ENCODE measurements around the gene ZNF516.
A peak's percentile ranks its signal among the peaks of the same experiment; 100 is the strongest.

The ZNF516 gene

DNA sequence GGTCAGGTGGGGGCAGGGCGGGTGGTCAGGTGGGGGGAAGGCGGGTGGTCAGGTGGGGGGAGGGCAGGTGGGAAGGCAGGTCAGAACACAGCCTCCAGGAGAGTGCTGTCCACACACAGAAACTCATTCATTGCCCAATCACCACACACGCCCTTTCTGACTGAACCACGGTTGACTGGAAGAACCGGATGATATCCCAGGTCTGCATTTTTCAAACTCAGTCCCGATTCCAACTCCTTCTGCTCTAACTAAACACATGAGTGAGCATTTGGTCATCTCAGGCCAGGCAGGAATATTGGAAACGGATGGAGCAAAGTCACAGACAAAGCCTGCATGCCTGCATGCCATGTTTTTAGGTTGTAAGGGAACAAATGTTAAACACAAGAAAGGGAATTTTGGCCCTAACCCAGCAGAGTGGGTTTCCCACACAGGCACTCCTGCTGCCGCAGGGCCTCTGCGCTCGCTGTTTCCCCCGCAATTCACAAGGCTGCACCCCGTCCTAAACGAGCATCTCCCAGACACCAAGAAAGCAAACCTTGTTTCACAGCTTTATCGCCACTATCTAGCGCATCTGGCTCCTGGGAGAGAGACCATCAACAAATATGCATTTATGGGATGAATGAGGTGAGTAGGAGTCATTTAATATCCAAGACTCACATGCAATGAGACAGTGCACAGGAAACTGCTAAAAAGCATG, 100.1 kb downstream of the ZNF516 start:
- no peak for DNase-seq (ENCODE audit: low read depth, low spot score)
- H3K4me3 ChIP-seq (ENCODE audit: low read length), result no peak overlapping the region

DNA sequence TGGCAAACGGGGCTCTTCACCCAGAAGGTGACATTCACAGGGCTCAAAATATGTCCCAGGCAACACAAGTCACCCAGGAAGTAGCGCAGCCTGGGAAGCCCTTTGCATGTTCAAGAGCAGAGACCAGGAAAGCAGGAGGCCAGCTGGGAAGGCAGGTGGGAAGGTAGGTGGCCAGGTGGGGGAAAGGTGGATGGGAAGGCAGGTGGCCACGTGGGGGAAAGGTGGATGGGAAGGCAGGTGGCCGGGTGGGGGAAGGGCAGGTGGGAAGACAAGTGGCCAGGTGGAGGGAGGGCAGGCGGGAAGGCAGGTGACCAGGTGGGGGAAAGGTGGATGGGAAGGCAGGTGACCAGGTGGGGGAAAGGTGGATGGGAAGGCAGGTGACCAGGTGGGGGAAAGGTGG, 102.7 kb downstream of the ZNF516 start:
- no peak overlapping the region for H3K4me3 ChIP-seq (ENCODE audit: low read length)
- DNase-seq (ENCODE audit: low read depth, low spot score), result no peak

DNA sequence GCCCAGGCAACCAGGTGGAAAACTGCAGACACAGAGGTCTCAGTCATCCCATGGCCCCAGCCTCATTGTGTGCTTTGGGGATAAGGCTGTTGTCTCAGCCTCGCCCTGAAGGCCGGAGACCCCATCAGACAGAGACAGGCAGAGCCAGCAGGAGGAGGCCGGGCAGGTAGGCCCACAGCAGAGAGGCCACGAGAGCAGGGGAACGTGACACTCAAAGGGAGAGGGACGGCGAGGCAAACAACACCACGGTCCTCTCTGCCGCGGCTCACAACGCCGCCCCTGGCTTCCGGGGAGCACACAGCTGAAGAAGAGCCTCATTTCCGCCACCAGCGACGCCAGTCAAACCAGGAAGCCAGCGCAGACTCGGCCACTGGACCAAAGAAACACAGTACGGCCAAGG, 103.3 kb downstream of the ZNF516 start:
- no peak for DNase-seq (ENCODE audit: low read depth, low spot score)
- H3K4me3 ChIP-seq (ENCODE audit: low read length), result no peak overlapping the region

DNA sequence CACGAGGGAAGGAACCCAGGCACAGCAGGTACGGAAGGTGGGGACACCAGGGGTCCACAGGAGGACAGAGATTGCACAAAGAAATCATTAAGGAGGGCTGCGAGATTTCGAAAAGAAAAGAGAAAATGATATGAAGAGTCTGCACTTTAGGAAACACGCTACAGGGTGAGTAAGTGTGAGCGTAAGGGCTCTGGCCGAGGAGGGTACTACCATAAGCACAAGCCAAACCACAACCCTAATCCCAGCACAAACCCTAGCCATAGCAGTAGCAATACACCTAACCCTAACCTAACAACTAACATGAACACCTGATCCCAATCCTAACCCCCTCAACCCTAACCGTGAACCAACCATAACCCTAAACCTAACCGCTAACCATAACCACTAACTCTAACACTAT, 104.0 kb downstream of the ZNF516 start:
- no peak overlapping the region for H3K4me3 ChIP-seq (ENCODE audit: low read length)
- no peak for DNase-seq (ENCODE audit: low read depth, low spot score)

DNA sequence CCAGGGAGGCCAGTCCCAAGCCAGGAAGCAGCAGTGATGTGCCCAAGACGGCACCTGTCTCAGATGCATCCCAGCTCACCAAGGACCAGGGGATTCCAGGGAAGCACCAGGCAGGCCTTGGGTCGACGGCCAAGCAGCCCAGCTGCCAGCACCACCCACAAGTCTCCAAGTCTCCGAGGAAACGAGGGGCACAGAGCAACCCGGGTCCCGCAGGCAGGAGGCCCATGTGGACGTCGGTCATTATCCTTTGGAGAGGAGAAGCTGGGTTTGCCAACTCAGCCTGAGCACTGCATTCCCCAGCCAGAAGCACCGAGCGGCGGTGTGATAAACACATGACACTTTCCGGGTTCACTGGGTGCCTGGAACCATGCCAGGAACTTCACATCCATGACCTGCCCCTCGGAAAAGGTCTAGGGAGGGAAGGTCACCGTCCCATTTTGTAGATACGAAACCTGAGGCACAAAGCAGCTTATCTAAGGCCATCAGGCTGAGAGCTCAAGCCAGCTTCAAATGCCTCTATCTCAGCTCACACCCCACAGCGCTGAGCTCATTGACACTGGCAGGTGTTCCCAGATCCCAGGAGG, 104.5 kb downstream of the ZNF516 start:
- H3K4me3 ChIP-seq (ENCODE audit: low read length), result no peak overlapping the region
- no peak for DNase-seq (ENCODE audit: low read depth, low spot score)

DNA sequence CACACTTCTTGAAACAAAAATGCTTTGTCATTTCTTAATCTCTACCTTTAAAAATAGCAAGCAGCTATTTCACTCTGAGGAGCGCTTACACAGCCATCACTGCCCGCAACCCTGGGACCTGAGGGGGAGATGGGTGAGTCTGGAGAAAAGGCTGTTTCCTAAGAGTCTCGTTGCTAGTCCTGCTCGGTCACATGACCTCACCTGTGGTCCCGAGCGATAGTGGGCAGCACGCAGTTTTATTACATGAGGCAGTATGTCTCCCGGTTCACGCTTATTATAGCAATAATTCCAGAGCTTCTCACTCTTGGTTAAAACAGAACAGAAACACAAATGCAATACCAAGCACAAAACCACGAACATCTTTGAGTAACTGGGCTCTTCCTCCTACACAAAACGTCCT, 105.3 kb downstream of the ZNF516 start:
- H3K4me3 ChIP-seq (ENCODE audit: low read length), result no peak overlapping the region
- DNase-seq (ENCODE audit: low read depth, low spot score), result no peak

DNA sequence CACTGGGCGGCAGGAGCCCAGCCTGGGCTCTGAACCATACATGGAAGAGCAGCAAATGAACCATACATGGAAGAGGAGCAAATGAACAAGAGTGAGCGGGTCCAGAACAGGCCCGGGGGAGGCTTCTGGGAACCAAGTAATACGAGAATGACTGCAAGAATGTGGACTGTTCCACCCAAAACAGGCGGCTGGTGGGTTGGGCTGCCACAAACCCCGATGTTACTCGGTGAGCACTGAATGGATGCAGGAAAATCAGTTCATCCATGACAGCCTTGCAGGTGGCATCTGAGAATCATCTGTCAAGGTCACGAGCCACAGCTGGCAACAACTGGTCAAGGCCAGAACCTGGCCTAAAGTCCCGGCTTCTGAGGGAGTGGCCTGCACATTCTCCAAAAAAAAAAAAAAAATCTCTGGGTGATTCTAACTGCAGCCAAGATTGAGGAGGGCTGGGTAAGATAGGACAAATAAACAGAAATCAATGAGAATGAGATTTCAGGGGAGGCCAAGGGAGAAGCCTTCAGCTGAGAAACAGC, 106.1 kb downstream of the ZNF516 start:
- no peak overlapping the region for H3K4me3 ChIP-seq (ENCODE audit: low read length)
- DNase-seq (ENCODE audit: low read depth, low spot score), result no peak

DNA sequence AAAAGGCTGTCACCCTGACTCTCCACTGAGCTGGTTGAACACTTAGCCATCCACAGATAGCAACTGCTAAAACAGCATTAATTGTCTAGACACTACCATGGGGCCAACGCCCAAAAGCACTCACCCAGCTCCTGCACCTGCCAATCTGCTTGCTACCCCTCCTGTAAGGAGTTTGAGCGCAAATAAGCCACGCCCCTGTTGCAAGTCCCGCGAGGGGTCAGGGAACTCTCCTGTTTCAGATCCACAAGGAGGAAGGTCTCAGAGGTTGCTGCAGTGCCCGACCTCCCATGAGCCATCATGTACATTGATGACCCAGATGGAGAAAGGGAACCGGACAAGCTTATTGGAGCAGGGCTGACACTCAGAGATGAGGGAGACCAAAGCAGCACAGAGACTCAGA, 106.8 kb downstream of the ZNF516 start:
- DNase-seq (ENCODE audit: low read depth, low spot score), result no peak
- H3K4me3 ChIP-seq (ENCODE audit: low read length), result no peak overlapping the region

DNA sequence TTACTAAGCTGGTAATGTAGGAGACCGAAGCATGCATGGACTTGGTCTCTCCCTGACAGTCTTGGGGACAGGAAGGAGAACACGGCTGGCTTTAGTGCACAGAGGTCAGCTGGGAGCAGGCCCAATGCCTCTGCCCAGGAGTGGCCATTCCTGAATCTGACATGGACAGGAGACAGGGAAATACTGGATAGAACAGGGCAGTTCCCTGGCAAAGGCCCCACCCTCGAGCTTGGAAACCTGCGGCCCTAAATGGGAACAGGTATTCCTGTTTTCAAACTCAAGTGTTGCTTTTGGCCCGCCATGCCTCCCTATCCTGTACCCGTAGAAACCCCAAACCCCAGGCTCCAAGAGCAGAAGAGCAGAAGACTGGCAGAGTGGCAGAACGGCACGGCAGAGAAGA, 107.4 kb downstream of the ZNF516 start:
- no peak overlapping the region for H3K4me3 ChIP-seq (ENCODE audit: low read length)
- no peak for DNase-seq (ENCODE audit: low read depth, low spot score)

DNA sequence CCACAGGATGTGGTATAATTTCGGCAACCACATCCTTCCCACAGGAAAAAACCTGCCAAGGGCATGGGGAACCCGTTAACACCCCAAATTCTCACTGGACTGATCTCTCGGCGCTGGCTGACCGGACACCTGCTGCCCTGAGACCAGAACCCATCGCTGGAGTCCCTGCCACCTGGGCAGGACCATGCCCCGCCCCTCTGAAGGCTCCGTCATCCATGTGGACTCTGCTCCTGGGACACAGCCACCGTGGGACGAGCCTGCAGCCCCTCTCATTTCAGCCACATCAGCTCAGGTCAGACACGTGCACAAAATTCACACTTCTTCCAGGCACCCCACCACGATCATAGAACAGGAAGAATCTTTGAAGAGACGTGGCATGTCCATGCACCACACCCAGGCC, 108.2 kb downstream of the ZNF516 start:
- peak; percentile 46 for DNase-seq (ENCODE audit: low read depth, low spot score)
- H3K4me3 ChIP-seq (ENCODE audit: low read length), result no peak overlapping the region

DNA sequence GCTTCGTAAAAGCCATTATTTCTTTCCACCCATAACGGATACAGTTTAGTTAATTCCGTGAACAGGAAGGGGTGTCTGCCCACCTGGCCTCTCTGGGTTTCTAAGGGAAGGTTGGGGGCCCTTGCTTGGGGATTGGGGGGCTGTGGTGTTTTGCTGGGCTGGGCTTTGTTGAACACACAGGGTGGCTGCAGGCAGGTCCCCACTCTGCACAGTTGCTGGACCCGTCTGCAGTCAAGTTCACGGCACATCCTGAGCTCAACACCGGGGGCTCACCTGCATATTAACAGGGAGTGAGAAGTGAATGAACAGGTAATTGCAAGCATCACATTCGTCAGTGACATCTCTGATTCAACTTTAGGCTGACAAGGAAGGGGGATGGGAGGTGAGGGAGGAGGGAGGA, 109.0 kb downstream of the ZNF516 start:
- no peak for DNase-seq (ENCODE audit: low read depth, low spot score)
- no peak overlapping the region for H3K4me3 ChIP-seq (ENCODE audit: low read length)

DNA sequence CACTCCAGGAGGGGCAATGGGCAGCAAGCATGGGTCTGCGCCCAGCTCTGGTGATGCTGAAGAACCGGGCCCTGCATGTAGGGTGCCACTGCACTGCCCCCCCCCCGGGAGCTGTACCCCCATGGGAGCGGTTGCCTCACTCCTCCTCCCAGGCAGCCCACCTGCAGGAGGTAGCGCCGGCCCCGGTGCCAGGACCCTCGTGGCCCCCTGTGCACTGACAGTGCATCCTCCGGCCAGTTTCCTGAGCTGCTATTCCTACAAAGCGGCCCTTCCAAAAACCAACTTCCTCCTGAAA, 109.4 kb downstream of the ZNF516 start:
- no peak overlapping the region for H3K4me3 ChIP-seq (ENCODE audit: low read length)
- DNase-seq (ENCODE audit: low read depth, low spot score), result no peak

DNA sequence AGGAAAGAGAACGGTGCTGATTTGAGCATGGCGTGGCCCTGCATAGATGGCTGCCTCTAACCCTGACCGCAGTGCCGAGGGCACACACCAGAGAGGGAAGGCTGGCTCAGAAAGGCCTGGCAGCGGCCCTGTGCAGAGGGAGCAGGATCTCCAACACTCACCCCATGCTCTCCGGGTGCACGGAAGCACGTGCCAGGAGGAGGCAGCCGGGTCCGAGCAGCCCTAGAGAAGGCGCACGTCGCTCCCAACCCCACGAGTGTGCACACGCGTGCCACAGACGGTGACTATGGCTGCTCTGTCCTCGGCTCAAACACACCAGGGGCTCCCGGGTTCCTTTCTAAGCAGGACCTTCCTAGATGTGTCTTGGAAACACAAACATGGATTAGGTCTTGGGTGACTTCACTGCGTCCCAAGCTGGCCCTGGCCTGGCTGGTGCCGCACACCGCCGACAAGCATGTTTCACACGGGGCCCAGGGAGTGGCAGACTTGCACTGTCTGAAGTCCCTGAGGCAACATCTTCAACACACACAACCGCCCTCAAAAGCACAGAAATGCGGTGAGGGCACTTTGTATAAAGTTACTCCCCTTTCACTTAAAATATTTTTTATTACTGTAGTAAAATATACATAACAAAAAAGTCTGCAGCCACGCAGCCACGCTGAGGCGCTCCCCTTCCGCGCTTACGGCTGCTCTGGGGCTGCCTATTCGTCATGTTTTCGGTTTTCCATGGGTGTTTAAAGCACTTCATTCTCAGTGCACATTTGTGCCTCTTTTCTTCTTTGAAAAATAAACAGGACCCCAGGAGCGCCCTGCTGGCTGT, 110.0 kb downstream of the ZNF516 start:
- DNase-seq (ENCODE audit: low read depth, low spot score), result no peak
- no peak overlapping the region for H3K4me3 ChIP-seq (ENCODE audit: low read length)

DNA sequence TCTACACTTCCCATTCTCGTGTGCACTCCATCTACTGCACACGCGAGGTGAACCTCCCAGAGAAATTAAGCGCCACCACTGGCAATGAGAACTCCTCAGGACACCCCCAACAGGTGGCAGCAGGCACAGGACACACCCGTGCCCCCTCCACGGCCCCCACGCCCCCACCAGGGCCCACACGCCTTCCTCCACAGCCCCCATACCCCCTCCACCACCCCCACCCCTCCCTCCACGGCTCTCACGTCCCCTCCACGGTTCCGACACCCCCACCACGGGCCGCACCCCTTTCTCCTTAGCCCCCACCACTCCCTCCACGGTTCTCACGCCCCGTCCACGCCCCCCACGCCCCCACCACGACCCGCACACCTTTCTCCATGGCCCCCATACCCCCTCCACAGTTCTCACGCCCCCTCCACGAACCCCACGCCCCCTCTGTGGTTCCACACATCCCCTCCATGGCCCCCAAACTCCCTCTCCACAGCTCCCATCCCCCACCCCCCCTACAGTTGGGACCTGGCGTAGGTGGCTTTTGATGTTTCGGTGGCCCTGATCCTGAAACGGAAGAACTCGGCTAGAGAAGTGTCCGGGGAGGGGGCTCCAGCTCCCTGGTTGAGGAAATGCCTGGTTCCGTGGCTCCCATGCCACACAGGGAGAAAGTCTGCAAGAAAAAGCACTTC, 110.8 kb downstream of the ZNF516 start:
- H3K4me3 ChIP-seq (ENCODE audit: low read length), result no peak overlapping the region
- no peak for DNase-seq (ENCODE audit: low read depth, low spot score)

DNA sequence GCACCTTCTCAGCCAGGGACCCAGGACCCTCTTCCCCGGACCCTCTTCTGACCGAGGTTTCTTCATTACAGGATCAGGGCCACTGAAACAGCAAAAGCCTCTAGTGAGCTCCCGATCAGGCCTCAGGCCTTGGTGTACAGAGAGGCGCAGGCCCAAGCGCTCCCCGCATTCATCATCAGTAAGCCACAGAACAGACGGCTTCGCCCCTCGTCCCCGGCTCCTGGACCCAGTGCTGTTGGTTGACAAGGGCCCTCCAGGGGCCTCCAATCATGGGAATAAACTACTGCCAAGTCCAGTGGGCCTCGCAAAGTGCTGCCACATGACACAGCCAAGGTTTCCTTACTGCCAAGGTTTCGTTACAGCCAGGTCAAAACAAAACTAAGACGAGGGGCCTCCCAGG, 111.4 kb downstream of the ZNF516 start:
- H3K4me3 ChIP-seq (ENCODE audit: low read length), result no peak overlapping the region
- DNase-seq (ENCODE audit: low read depth, low spot score), result no peak

DNA sequence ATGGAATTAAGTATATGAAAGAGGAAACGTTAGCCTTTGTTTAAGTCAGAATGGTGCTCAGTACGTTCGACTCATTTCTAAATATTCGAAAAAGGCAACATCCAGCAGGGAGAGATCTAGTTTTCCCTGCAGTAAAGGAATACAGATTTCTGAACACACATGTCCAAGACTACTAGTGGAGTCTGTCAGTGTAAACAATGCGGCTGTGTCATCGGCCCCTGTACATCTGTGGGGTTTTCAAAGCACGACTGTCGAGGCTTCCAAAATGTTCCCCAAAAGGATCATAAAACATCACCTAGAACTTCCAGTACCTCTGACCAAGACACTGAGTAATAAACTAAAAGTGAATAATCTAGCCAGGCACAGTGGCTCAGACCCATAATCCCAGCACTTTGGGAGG, 112.8 kb downstream of the ZNF516 start:
- DNase-seq (ENCODE audit: low read depth, low spot score), result no peak
- H3K4me3 ChIP-seq (ENCODE audit: low read length), result no peak overlapping the region

DNA sequence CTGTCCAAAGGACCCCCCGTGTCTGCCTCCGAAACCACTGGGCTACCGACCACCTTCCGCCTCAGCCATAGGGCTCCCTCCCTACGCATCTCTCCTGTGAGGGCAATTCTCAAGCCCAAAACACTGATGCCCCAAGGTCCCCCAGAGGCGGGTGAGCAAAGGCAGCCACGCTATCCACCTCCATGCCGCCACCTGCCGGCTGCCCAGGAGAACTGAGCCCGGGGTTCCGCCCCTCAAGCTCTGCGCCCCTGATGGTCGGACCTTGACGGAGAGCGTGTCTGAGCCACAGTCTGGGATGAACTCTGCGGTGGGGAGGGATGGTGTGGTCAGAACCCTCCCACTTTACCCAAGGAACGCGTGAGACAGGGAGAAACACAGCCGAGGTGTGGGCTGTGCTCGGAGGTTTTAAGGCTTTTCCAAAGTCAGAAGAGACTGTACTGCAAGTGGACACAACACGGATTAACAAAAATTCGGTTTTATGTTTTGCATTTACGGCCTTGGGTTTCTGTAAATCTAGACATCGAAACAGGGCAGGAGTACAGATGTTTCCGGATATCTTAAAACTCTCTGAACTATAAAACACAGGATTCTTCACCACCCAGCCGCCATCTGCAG, 114.1 kb downstream of the ZNF516 start:
- no peak overlapping the region for H3K4me3 ChIP-seq (ENCODE audit: low read length)
- no peak for DNase-seq (ENCODE audit: low read depth, low spot score)

DNA sequence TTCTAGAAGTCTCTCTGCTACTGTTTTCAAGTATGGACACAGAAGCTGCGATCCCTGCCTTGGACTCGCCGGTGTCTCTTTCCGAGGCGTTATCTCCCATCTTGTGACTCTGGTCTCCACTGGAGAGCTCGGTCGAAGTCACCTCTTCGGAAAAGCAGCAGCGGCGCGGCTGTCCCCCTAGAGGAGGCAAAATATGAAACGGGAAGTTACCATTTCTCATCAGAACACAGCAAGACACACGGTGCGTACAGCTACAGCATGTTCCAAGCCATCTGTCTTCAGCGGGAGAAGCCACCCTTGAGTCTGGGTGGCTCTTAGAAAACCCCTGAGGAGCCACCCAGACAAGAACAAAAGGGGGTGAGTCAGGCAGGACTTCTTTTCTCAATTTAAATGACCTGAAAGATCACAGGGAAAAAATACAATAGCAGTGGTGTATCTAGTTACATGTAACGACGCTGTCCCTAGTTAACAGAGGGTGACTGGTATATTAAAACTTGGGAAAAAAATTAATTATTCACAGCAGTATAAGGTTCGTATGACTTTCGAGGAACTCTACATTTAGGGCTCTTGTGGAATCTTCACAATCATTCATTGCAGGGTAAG, 114.8 kb downstream of the ZNF516 start:
- no peak for DNase-seq (ENCODE audit: low read depth, low spot score)
- H3K4me3 ChIP-seq (ENCODE audit: low read length), result no peak overlapping the region

Measured in Jurkat, Clone E6-1 (cell line).